Breast epithelium (tissue), 3 donors: ENCODE data around the gene AMPH.

Source experiments
- CTCF ChIP-seq, 3 donors: fragments of 450-650 bp; IDR thresholded peaks; one replicate each; pipeline ENCODE4 v1.5.1; 2016 to 2017; ENCODE audit warnings: antibody characterized with exemption in 3 of 3, mild to moderate bottlenecking in 3 of 3, moderate library complexity in 3 of 3
- POLR2A ChIP-seq: fragments of 450-650 bp; IDR thresholded peaks from one replicate; pipeline ENCODE4 v1.6.1; 2016; ENCODE audit warnings: antibody characterized with exemption, mild to moderate bottlenecking, moderate library complexity
- POLR2AphosphoS5 ChIP-seq, 3 donors: sonication (generic); formaldehyde crosslinking; IDR thresholded peaks; one replicate each; pipeline ENCODE4 v1.6.1; 2017; ENCODE audit warnings: antibody characterized with exemption in 3 of 3

DNA sequence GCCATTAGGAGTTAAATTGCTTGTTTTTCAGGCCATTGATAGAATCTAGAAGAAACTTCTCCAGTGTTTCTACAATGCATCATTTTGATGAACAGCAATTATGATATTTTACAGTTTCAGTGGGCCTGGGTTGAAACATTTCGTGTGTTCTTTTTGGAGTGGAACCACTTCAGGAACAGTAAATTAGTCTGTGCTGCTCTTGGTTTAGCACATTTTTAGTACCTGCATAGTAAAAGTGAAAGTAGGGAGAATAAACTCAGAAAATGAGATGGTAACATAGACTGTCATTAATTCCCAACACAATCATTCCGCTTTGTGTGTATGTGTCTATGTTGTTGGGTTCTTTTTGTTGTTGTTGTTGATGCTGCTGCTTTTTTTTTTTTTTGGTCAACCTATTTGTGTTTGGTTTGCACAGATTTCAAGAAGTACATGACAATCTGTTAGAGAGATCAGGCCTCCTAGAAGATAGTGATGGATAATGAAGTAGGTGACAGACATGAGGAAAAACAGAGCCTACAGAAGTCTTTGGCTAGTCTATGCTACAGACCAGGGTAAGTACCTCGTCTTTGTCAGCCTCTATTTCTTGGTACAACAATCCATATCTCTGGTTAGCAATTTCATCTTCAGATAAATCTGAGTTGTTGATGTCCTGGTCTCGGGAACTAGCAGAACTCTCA lies 203.8 kb downstream of the AMPH start:
- TF ChIP-seq CTCF (IDR thresholded peaks at IDR 0.05) (no peak), POLR2AphosphoS5 (IDR thresholded peaks at IDR 0.05) (no peak), POLR2A (no peak)
